ENCODE data around the gene MYO9B.

The MYO9B gene

GRCh38 chr19:17145546-17146497 is 70.2 kb downstream of the MYO9B start:
- no peak for DNase-seq (ENCODE audit: low spot score)

GRCh38 chr19:17148130-17148529 is 72.6 kb downstream of the MYO9B start:
- DNase-seq (ENCODE audit: low spot score) = no peak

GRCh38 chr19:17149393-17150135 is 74.0 kb downstream of the MYO9B start:
- no peak for DNase-seq (ENCODE audit: low spot score)

- DNase-seq (ENCODE audit: low spot score) = no peak
Measured at GRCh38 chr19:17153996-17154395, 78.4 kb downstream of the MYO9B start.

GRCh38 chr19:17155251-17155650 is 79.7 kb downstream of the MYO9B start:
- no peak for DNase-seq (ENCODE audit: low spot score)

GRCh38 chr19:17156296-17156946 is 80.8 kb downstream of the MYO9B start:
- no peak for DNase-seq (ENCODE audit: low spot score)

- DNase-seq (ENCODE audit: low spot score) = no peak
Measured at GRCh38 chr19:17156947-17157302, 81.3 kb downstream of the MYO9B start.

- peak; percentile 5 for DNase-seq (ENCODE audit: low spot score)
Measured at GRCh38 chr19:17158584-17158983, 83.0 kb downstream of the MYO9B start.

GRCh38 chr19:17159466-17160393 is 84.2 kb downstream of the MYO9B start:
- peak; percentile 78 for DNase-seq (ENCODE audit: low spot score)

- DNase-seq (ENCODE audit: low spot score) = peak; percentile 4
Measured at GRCh38 chr19:17160908-17161307, 85.3 kb downstream of the MYO9B start.

- peak; percentile 4 for DNase-seq (ENCODE audit: low spot score)
Measured at GRCh38 chr19:17162131-17162530, 86.6 kb downstream of the MYO9B start.

- DNase-seq (ENCODE audit: low spot score) = no peak
Measured at GRCh38 chr19:17162580-17162979, 87.0 kb downstream of the MYO9B start.

- no peak for DNase-seq (ENCODE audit: low spot score)
Measured at GRCh38 chr19:17163652-17164051, 88.1 kb downstream of the MYO9B start.

- DNase-seq (ENCODE audit: low spot score) = no peak
Measured at GRCh38 chr19:17164639-17165038, 89.1 kb downstream of the MYO9B start.

- DNase-seq (ENCODE audit: low spot score) = no peak
Measured at GRCh38 chr19:17165715-17166114, 90.1 kb downstream of the MYO9B start.

GRCh38 chr19:17170538-17171297 is 95.1 kb downstream of the MYO9B start:
- DNase-seq (ENCODE audit: low spot score) = no peak

- DNase-seq (ENCODE audit: low spot score) = no peak
Measured at GRCh38 chr19:17171874-17172273, 96.3 kb downstream of the MYO9B start.

- DNase-seq (ENCODE audit: low spot score) = no peak
Measured at GRCh38 chr19:17172624-17173345, 97.2 kb downstream of the MYO9B start.

- no peak for DNase-seq (ENCODE audit: low spot score)
Measured at GRCh38 chr19:17178291-17178690, 102.7 kb downstream of the MYO9B start.

Measured in iPS-NIHi11 (cell line).